GM21515 (cell line): ENCODE results near the gene COL4A2.

Source experiments
- ATAC-seq: cut with Tn5 transposase; IDR thresholded peaks from one replicate; pipeline ENCODE4 v1.9.1; 2021; ENCODE audit not compliant: unreplicated experiment

Gene COL4A2

DNA sequence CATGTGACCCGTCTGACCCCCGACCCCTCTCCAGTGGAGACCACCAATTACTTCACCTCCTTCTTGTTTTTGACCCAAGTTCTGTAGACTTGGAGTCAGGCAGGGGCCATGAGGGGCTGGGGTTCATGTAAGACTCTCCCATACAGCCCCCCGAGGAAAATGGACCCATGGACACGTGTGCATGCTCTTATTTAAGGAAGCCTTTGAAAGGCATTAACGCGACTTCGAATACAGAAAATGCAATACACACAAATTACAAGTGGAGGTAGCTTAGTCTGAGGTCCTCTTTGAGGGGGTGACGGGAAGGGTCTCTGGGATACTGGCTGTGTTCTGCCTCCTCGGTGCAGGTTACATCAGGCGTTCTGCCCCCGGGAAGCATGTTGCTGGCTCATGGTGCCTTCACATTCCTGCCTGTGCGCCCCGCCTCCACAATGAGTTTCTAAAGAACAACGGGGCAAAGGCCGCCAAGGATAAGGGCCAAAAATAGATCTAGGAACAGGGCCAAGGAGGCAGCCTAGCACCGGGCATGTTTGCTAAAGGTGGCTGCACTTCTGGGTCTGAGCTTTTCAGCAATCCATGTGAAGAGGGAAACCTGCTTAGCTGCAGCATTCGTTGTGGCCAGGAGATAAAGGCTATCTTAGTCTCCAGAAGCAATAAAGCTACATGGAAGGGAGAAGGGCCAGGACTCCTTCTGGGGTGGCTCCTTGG lies 199.9 kb downstream of the COL4A2 start:
- ATAC-seq, result no peak

DNA sequence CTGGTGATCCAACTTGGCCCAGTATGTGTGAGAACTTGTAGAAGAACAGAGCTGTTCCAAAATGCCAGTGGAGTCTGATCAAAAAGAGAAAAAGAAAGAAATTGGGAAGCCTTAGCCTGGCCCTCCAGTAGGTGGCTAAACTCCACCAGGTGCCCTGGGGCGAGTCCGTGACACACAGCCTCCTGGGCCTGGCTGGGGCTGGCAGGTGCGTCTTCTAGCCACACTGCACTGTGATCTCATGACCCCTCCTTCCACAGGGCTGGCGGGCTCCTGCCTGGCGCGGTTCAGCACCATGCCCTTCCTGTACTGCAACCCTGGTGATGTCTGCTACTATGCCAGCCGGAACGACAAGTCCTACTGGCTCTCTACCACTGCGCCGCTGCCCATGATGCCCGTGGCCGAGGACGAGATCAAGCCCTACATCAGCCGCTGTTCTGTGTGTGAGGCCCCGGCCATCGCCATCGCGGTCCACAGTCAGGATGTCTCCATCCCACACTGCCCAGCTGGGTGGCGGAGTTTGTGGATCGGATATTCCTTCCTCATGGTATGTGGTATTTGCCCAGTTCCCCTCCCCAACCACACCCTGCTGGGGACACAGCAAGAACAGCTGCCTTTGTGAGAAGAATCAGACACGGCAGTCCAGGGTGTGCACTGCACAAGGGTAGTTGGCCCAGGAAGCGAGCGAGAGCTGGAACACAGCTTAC lies 200.7 kb downstream of the COL4A2 start:
- ATAC-seq, result no peak

DNA sequence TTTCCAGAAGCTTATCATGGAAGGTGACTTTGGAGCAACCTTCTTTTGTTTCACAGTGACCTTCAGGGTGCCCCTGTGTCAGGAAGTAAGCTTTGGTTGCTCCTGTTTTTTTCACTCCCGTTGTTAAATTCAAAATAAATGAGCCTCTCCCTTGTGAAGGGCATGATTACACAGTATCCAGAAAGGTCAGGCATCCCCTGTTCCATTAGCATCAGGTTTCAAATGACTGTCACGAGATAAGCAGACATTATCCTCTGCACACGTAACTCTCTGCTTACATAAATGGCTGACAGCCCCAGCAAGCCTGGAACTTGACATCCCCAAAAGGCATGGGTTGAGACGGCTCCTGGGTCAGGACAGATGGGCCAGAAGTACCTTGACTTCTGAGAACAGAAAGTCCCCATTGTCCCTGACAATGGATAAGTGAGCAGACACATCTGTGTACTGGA lies 202.4 kb downstream of the COL4A2 start:
- peak; percentile 10 for ATAC-seq

DNA sequence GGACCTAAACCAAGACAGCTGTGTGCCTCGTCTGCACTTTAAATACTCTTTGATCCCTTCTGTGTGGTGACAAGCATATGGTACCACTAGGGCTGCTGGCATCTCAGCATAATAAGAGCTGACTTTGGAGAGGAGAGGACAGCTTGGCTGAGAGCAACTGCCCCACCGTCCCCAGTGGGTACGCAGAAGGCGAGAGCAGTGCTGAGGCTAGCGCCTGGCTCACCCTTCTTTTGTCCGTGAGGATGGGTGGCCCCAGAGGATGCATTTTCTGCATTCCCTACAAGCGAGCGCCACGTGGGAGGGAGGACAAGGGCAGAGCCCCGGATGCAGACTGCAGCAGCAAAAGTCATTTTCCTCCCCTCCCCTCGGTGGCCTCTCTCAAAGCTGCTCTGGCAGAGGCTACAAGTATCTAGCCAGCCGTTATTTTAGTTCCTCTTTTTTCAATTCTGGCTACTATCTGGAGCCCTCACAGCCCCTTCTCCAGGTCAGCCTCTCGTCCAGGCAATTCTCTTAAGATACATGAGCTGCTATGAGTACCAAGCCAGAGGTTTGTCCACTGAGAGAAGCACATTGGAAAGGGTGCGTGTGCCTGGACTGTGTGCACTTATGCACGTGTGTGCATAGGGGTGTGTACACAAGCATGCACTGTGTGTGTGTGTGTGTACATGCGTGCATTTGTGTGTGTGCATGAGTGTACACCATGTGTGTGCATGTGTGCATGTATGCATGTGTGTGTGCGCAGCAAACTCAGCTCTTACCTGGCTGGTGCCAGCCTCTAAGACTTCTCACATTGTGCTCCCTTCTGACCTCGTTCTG lies 203.1 kb downstream of the COL4A2 start:
- ATAC-seq, result peak; percentile 73

DNA sequence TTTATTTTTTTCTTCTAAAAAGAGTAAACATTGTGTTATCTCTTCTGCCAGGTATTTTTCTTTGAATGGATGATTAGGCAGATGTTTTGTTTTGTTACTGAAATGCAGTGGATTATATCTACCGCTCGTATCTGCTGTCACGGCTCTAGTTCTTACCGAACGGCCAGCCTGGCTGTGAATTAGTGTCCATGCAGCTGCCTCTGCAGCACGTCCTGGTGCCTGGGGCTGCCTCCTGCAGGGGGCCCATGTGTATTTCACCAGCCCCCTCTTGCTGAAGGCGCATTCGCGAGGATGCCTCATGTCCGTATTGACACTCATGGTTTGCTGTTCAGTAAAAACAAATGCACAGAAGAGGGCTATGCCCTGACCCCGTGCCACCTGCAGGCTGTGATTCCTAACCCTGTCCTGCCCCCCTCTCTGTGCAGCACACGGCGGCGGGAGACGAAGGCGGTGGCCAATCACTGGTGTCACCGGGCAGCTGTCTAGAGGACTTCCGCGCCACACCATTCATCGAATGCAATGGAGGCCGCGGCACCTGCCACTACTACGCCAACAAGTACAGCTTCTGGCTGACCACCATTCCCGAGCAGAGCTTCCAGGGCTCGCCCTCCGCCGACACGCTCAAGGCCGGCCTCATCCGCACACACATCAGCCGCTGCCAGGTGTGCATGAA lies 204.6 kb downstream of the COL4A2 start:
- ATAC-seq, result no peak

DNA sequence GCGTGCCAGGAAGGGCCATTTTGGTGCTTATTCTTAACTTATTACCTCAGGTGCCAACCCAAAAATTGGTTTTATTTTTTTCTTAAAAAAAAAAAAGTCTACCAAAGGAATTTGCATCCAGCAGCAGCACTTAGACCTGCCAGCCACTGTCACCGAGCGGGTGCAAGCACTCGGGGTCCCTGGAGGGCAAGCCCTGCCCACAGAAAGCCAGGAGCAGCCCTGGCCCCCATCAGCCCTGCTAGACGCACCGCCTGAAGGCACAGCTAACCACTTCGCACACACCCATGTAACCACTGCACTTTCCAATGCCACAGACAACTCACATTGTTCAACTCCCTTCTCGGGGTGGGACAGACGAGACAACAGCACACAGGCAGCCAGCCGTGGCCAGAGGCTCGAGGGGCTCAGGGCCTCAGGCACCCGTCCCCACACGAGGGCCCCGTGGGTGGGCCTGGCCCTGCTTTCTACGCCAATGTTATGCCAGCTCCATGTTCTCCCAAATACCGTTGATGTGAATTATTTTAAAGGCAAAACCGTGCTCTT lies 205.2 kb downstream of the COL4A2 start:
- ATAC-seq, result no peak

DNA sequence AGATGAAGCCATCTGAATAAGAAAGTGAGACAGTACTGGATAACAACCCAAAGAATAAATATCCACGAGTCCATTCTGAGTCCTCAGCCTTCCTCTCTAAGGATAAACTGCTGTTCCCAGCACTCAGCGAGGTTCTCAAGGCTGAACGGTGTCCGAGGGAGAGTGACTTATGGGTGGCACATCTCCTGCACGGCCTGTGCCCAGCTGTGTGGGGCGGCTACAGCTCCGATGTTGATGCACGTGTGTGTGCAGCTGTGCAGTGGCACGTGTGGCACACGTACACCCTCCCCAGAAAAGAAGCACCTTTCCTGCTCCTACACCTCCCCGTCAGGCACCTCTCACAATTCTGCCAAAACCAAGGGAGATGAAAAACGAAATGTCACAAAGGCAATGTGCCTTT lies 209.4 kb downstream of the COL4A2 start:
- no peak for ATAC-seq

DNA sequence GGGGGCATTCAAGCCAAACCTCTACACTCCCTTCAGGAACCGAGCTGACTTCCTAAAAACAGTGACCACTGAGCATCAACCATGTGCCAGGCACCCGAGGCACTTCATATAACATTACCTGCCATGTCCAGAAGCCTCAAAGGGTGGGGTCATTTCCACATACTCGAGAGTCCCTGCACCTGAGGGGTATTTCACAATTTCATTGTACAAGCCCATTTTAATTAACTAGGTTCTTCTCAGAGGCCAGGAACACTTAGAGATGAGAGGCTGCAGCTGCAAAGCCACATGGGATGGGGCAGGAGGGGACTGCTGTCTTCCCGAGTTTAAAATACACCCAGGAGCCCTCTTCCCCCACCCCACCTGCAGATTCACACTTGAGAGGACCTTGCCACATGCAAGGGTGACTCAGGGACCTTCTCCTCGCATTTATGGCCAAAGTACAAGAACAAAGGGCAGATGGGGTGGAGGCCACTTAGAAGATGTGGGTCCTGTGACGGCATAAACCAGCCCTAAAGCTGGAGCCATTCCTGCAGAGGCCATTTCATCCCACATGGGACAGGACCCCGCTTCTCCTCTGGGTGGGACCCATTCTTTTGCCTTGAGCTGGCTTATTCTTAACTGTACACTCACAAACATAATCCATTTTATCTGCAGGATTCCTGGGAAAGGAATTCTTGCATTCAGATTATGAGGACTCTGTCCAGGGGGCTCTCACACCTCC lies 210.6 kb downstream of the COL4A2 start:
- no peak for ATAC-seq

DNA sequence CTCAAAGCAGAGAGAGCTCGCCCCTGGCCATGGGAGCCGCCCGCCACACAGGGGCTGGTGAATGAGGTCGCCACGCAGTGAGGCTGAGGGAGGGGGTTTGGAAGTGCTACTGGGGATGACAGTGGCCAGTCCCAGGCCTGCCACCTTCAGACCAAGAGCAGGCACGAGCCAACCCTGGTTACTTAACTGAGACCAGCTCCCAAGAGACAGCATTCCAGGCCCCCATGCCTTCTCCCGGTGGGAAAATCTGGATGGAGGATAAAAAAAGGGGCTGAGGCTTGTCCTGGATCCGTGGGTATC lies 211.1 kb downstream of the COL4A2 start:
- no peak for ATAC-seq

DNA sequence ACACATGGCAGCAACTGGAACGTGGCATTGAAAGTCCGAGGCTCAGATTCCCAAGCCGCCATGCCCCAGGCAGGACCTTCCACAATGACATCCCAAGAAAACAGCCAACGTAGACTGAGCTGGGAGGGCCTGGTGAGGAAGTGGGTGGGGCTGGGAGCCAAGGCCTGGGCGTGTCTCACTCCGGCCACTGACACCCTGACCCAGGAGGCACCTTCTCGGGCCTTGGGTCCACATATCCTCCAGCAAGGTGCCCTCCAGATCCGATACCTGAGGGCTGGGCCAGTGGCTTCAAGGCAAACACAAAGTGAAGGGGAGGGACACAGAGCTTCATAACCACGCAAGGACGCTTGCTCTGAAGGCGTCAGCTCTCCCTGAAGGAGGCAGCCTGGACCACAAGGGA lies 211.5 kb downstream of the COL4A2 start:
- ATAC-seq, result no peak

DNA sequence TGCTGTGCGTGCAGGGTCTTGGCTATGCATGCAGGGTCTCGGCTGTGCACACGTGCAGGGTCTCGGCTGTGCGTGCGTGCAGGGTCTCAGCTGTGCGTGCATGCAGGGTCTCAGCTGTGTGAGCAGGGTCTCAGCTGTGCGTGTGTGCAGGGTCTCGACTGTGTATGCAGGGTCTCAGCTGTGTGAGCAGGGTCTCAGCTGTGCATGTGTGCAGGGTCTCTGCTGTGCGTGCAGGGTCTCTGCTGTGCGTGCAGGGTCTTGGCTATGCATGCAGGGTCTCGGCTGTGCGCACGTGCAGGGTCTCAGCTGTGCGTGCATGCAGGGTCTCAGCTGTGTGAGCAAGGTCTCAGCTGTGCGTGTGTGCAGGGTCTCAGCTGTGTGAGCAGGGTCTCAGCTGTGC lies 212.0 kb downstream of the COL4A2 start:
- no peak for ATAC-seq

DNA sequence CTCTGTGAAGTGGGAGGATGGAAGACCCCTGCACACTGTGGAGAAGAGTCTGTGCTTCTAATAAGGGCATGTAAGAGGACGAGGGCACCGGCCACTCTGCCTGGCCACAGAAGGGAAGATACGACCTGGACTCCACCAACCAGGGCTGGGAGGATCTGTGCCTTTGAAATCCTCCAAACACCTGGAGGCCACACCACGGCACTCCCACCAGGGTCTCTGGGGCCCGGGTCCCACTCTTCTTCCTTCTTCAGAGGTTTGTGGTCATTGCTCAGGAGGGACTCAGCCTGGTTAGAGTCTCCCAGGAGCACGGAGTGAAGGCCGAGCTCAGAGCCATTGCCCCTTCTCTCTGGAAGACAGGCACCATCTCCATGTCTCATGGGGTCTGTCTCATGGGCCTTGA lies 212.4 kb downstream of the COL4A2 start:
- no peak for ATAC-seq

DNA sequence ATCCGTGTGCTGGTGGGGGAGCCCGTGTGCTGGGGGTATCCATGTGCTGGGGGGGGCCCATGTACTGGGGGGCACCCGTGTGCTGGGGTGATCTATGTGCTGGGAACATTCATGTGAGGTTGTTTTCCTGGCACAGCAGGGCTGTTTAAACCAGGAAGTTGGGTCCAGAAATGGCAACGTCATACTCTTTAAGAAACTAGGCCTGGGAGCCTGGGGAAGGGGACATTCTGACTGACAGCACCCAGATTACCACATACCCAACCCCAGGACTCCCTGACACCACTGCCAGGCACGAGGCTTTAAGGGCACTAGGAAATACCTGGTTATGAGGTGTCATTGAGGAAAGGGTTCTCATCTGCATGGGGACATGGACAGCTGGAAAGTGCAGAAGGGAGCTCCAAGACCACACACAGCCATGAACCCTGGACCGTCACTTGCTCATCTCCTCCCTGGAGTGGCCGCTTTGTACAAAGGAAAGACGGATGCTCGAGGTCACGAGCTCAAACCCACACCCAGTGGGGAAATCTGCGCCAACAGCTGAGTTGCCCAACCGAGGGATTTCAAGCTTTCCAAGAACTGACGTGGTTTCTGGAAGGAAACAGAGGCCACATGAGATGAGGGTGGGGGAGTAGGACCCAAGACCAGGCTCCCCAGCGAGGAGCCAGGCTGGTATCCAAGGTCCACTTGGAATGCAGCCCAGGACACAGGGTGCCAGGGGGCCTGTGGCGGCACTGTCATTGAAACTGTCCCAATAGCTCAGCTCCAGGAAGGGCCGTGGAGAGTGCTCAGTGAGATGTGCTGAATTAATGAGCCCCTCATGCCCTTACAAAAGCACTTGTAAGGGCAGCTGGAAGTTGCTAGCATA lies 213.6 kb downstream of the COL4A2 start:
- no peak for ATAC-seq

DNA sequence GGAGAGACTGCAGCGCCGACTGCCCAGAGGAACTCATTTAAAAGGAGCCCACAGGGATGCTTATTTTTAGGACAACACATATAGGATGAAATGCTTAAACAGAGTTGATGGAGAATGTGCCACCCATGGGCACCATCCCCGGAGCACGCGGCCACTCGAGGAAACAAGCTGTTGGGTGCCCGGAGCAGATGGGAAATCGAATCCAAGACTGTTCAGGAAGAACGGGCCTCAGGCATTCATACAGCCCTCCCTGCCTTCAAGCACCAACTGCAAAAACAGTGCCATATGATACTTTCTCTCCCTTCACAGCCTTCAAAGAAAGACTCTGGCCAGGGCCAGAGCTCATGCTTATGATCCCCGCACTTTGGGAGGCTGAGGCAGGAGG lies 214.2 kb downstream of the COL4A2 start:
- no peak for ATAC-seq

DNA sequence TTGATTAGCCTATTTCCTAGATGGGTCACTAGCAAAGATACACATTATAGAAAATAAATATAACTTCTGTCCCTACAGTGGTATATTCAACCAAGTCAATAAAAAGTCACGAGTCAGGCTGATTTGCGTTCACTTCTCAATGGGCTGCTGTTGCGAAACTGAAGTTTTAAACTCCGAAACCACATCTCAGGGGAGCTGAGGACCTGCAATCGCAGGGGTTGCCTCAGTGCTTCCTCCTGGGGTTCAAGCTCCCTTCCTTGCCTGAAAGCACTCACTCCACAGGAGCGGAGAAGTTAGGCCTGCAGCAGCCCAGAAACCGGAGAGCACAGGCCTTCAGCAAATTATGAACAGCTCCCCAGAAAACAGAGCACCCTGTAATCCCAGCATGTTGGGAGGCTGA lies 214.9 kb downstream of the COL4A2 start:
- ATAC-seq, result peak; percentile 33

DNA sequence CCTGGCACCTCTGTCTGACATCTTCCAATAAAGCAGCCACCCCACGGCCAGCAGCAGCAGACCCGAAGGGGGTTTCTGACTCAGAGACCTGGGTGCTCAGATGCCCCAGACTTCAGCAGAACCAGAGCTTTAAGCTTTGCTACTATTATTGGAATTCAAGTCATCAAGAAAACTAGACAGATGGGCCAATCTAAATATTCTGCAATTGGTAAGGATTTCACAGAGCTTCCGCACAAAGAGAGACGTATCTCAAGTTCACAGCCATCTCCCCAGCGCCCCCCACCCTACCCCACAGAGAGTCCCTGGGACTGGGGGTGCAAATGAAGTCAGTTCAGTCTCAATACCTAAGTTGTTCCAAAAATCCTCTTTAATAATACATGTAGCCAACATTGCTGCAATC lies 215.6 kb downstream of the COL4A2 start:
- ATAC-seq, result no peak

DNA sequence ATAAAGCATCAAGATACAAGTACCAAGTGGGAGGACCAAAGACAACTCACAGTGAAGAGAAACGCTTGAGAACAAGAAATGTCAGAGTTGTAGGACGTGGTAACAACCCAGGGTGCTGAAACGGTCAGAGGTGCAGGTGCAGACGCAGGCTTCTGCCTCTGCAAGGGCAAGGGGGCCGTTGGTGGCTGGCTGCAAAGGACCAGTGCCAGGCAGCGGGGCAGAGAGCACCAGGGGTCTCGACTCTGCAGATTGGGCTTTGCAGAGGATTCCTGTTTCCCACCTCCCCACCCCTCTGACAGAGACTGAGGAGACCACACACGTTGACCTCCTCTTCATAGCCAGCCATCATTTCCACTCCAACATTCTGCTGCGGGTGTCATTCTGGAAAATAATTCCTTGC lies 216.1 kb downstream of the COL4A2 start:
- ATAC-seq, result no peak

DNA sequence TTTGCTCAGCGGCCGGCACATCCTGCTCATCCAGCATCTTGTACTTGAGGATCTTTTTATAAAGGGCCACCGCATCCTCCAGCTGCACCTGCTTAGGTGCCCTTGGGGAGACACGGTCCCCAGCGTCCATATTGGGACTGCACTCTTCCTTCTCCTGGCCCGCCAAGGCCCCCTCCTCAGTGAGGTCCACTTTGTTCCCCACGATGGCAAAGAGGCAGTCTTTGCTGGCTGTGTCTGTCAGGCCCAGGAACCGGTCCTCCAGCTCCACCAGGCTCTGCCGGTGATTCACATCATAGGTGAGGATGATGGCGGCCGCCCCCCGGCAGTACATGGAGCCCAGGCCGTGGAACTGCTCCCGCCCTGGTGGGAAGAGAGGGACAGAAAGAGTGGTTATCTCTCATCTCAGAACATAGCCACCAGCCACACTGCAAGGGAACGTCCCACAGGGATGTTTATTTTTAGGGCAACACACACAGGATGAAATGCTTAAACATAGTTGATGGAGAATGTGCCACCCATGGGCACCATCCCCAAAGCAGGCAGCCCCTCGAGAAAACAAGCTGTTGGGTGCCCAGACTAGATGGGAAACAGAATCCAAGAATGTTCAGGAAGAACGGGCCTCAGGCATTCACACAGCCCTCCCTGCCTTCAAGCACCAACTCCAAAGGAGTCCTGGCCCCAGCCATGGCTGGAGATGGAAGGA lies 216.9 kb downstream of the COL4A2 start:
- ATAC-seq, result no peak
